Measurements from ENCODE around the gene ERFL.

- TF ChIP-seq CTCF (IDR thresholded peaks at IDR 0.05) (no peak), POLR2A (IDR thresholded peaks at IDR 0.05) (no peak)
These were observed 36.9 kb upstream of the ERFL start for GRCh38 chr19:41965106-41965505.

Measured in Peyer's patch (tissue), 4 donors.